Measurements from ENCODE around the gene FARS2.

GRCh38 chr6:5553767-5554166, 292.5 kb downstream of the FARS2 start:
- TF ChIP-seq CTCF (conservative IDR thresholded peaks at IDR 0.05; ENCODE audit: low read length) (no peak), EZH2phosphoT487 (IDR thresholded peaks at IDR 0.05; ENCODE audit: borderline replicate concordance, low read depth, low read length) (no peak)
